ENCODE results near the gene PTPRH.

Gene PTPRH

GRCh38 chr19:55208880-55209692 is at the start of gene PTPRH:
TSS of gene PTPRH (minus strand) at chr19:55209501. CDS start at chr19:55209433, 68 bp downstream.
- DNase-seq (ENCODE audit: low read depth), result no peak

GRCh38 chr19:55258476-55258827 is 49.2 kb upstream of the PTPRH start:
- DNase-seq (ENCODE audit: low read depth), result peak; percentile 43

- DNase-seq (ENCODE audit: low read depth), result no peak
Measured at GRCh38 chr19:55257461-55258420, 48.4 kb upstream of the PTPRH start.

GRCh38 chr19:55256562-55257460 is 47.5 kb upstream of the PTPRH start:
- DNase-seq (ENCODE audit: low read depth), result no peak

GRCh38 chr19:55255618-55256423 is 46.5 kb upstream of the PTPRH start:
- peak; percentile 20 for DNase-seq (ENCODE audit: low read depth)

GRCh38 chr19:55254625-55254977 is 45.3 kb upstream of the PTPRH start:
- no peak for DNase-seq (ENCODE audit: low read depth)

GRCh38 chr19:55253842-55254624 is 44.7 kb upstream of the PTPRH start:
- peak; percentile 56 for DNase-seq (ENCODE audit: low read depth)

GRCh38 chr19:55252760-55253663 is 43.7 kb upstream of the PTPRH start:
- DNase-seq (ENCODE audit: low read depth), result no peak

GRCh38 chr19:55251341-55252081 is 42.2 kb upstream of the PTPRH start:
- DNase-seq (ENCODE audit: low read depth), result peak; percentile 58

- no peak for DNase-seq (ENCODE audit: low read depth)
Measured at GRCh38 chr19:55250262-55251036, 41.1 kb upstream of the PTPRH start.

GRCh38 chr19:55249841-55250240 is 40.5 kb upstream of the PTPRH start:
- DNase-seq (ENCODE audit: low read depth), result no peak

GRCh38 chr19:55248704-55249103 is 39.4 kb upstream of the PTPRH start:
- DNase-seq (ENCODE audit: low read depth), result no peak

GRCh38 chr19:55248166-55248675 is 38.9 kb upstream of the PTPRH start:
- DNase-seq (ENCODE audit: low read depth), result no peak

- no peak for DNase-seq (ENCODE audit: low read depth)
Measured at GRCh38 chr19:55247621-55248099, 38.4 kb upstream of the PTPRH start.

- DNase-seq (ENCODE audit: low read depth), result no peak
Measured at GRCh38 chr19:55246462-55247451, 37.5 kb upstream of the PTPRH start.
